GM12801 (cell line): Measurements from ENCODE around the gene ARHGEF17.

Experiments used
- TF ChIP-seq, protein P1 (sequence below): IDR thresholded peaks from one replicate; pipeline ENCODE4 v1.5.1; 2011; ENCODE audit warnings: control low read depth; ENCODE audit not compliant: insufficient read length; ENCODE audit errors: extremely low read depth

The ARHGEF17 gene

DNA sequence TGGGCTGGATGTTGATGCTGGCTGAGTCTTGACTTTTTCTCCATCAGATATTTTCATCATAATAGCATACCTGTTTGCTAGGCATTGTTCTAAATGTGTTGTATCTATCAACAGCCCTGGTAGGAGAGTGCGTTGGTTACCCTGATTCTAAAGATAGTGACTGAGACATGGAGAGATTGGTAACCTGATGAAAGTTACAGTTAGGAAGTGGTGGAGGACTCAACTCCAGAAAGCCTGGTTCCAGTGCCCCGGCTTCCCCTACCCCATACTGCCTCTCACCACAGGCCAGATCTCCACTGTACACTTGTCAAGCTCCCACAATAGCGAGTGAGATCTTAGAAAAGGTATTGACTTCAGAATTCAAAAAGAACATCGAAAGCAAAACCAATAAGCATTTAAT, 45.3 kb downstream of the ARHGEF17 start:
- TF ChIP-seq, protein P1, sequence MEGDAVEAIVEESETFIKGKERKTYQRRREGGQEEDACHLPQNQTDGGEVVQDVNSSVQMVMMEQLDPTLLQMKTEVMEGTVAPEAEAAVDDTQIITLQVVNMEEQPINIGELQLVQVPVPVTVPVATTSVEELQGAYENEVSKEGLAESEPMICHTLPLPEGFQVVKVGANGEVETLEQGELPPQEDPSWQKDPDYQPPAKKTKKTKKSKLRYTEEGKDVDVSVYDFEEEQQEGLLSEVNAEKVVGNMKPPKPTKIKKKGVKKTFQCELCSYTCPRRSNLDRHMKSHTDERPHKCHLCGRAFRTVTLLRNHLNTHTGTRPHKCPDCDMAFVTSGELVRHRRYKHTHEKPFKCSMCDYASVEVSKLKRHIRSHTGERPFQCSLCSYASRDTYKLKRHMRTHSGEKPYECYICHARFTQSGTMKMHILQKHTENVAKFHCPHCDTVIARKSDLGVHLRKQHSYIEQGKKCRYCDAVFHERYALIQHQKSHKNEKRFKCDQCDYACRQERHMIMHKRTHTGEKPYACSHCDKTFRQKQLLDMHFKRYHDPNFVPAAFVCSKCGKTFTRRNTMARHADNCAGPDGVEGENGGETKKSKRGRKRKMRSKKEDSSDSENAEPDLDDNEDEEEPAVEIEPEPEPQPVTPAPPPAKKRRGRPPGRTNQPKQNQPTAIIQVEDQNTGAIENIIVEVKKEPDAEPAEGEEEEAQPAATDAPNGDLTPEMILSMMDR = no peak

- TF ChIP-seq, protein P1 = no peak
Measured at GRCh38 chr11:73355109-73355508, 47.0 kb downstream of the ARHGEF17 start.

DNA sequence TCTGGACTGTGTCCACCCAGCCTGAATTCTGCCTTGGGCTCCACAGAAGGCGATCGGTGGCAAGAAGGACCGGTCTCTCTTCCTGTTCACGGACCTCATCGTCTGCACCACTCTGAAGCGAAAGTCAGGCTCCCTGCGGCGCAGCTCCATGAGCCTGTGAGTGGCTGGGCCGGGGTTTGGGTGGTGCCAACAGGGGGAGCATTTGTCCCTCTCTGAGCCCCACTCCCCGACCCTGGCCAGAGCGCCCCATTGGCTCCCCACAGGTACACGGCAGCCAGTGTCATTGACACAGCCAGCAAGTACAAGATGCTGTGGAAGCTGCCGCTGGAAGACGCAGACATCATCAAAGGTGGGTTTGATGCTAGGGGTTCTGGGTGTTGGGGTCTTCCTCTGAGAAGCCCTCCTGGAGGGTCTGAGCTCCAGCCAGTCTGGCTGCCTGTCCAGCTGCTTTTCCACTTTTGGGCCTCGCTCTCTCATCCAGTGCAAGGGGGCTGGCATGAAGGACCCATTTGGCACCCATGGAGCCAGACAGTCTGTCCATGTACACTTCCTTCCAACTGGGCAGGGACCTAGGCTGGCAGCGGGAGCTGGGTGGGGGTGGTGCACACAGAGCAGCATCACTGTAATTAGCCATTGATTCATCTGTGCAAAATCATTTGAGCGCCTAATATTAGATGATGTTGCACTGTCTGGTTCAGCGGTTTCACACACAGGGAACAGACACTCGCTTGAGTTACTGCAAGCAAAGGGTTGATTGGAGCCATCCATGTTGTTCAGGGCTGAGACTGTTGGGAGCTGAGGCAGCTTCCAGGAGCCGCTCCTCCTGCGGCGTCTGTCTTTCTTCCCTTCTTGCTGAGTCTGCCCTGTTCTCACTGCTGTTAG, 49.1 kb downstream of the ARHGEF17 start:
- TF ChIP-seq, protein P1 = no peak

DNA sequence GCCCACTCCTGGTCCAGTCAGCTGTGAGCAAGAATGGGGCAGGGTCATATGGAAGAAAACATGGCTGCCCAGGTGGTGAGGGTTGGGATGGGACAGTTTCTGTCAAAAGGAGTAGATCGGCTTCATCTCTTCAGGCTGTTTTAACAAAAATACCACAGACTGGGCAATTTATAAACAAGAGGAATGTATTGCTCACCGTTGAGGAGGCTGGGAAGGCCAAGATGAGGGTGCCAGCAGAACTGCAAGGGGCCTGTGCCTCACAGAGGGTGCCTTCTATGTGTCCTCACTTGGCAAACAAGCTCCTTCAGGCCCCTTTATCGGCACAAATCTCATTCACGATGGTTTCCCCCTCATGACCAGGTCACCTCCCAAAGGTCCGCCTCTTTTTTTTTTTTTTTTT, 50.0 kb downstream of the ARHGEF17 start:
- TF ChIP-seq, protein P1 = no peak

GRCh38 chr11:73359341-73359740, 51.3 kb downstream of the ARHGEF17 start:
- TF ChIP-seq, protein P1 = no peak

DNA sequence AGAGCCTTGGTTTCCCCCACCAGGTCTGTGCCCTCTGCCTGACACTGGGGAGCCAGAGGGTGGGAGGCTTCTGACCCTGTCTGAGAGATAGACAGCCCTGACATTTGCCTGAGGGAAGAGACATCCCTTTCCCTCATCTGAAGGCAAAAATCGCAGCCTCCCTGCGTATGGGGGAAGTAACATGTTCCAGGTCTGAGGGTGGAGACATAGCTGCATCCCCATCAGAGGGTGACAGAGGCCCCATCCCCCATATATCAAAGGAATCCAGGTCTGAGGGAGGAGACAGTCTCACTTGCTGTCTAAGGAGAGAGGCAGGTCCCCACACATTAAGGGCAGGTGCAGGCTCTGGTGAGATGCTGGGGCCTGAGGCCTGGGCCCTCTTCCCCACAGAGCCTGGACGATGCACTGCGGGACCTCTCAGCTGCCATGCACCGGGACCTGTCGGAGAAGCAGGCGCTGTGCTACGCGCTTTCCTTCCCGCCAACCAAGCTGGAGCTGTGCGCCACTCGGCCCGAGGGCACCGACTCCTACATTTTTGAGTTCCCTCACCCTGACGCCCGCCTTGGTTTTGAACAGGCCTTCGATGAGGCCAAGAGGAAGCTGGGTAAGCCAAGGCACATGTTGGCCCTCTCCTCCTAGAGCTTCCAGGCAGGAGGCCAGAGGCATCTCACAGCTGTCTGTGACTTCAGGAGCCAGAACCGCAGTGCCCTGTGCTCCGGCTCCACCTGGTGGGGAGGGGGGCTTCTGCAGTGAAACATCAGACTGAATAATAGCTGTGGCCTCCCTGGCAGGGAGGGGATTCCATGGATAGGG, 52.1 kb downstream of the ARHGEF17 start:
- TF ChIP-seq, protein P1 = no peak

DNA sequence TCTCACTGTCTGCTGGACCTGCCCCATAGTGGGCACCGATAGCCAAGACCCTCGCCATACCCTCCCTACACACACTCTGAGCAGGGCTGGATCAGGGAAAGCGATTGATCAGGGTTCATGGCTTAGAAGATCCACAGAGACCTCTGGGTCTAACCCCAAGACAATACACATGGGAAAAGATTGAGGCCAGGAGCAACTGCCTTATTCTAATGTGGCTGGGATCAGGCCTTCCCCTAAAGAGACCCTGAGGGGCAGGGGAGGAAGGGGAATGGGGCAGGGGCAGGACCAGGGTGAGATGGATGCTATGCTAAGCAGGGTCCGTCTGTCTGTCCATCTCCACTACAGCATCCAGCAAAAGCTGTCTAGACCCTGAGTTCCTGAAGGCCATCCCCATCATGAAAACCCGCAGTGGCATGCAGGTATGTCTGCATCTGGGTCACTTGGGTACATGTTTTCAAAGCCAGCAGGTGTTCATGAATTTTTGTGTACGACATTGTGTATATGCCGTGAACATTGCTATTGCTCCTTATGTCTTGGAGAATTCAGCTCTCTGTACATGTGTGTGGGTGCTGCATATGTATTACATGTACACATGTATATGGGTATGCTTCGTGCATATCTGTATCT, 52.8 kb downstream of the ARHGEF17 start:
- TF ChIP-seq, protein P1 = no peak
